HCT116 (cell line): ENCODE measurements around the gene TUBD1. TPM values are rescaled to one million over a fixed set of nuclear protein-coding genes. Genes with fewer than 3 reads are reported as not detected.

Experiments
- ATAC-seq: fragments of 200-7000 bp; cut with Tn5 transposase; 2 replicates; pipeline ENCODE4 v1.9.1; 2020; ENCODE audit warnings: mild to moderate bottlenecking, moderate library complexity
- BruUV-seq: library from RNA; stranded (reverse); fragments of 400-500 nt; replicated peaks from 2 replicates; lab custom pipeline; 2021; lab: Mats Ljungman, UMichigan
- CTCF ChIA-PET: fragments of 300-600 bp; sonication (Branson Sonifier 250); formaldehyde crosslinking; loops from one replicate; lab custom pipeline; 2021; ENCODE audit warnings: antibody characterized with exemption; lab: Charles Lee
- POLR2A ChIA-PET: fragments of 300-600, 350-600 bp; sonication (Branson Sonifier 250); formaldehyde crosslinking; loops from one replicate; lab custom pipeline; 2021; ENCODE audit warnings: antibody characterized with exemption; lab: Charles Lee
- RAD21 ChIA-PET, 2 experiments: fragments of 300-600 bp; sonication (Branson Sonifier 250); formaldehyde crosslinking; loops; one replicate each; lab custom pipeline; 2023; ENCODE audit warnings: low total read pairs in 2 of 2; ENCODE audit not compliant: uncharacterized antibody in 2 of 2, unreplicated experiment in 2 of 2, low non-redundant PET in 1 of 2; lab: Charles Lee
- DNase-seq: peaks from one replicate; pipeline ENCODE4 v3.0.0-alpha.2; 2010; ENCODE audit warnings: low read depth, low spot score
- H2AFZ ChIP-seq: fragments of 200-600 bp; shearing (Covaris generic), sonication (generic); 2 replicates; pipeline ENCODE4 v1.6.1; 2017; ENCODE audit warnings: low read depth, mixed run types, mixed read lengths, antibody characterized with exemption, low read length; ENCODE audit not compliant: poor library complexity, severe bottlenecking
- H3K27ac ChIP-seq: 2 replicates; pipeline ENCODE4 v1.5.1; 2012; ENCODE audit warnings: low read depth, low read length
- H3K27me3 ChIP-seq: fragments of 200-600 bp; sonication (generic); 2 replicates; pipeline ENCODE4 v1.6.1; 2016; ENCODE audit warnings: mixed run types, low read length, mixed read lengths; ENCODE audit not compliant: insufficient read depth
- H3K36me3 ChIP-seq, 2 experiments: fragments of 200-500 bp in 1 of 2; fragments of 200-600 bp in 1 of 2; sonication (Bioruptor generic) in 1 of 2; sonication (generic) in 1 of 2; 2 replicates each; pipeline versions ENCODE4 v1.5.1 to v1.6.1; 2014 to 2016; ENCODE audit warnings: low read length in 2 of 2, inconsistent platforms in 1 of 2, mixed read lengths in 1 of 2, mixed run types in 1 of 2; ENCODE audit not compliant: insufficient read depth in 2 of 2, control insufficient read depth in 1 of 2
- H3K4me1 ChIP-seq, 2 experiments: fragments of 200-600 bp in 1 of 2; sonication (generic) in 1 of 2; 2 replicates each; pipeline versions ENCODE4 v1.5.1 to v1.6.1; 2012 to 2017; ENCODE audit warnings: low read length in 2 of 2, inconsistent platforms in 1 of 2, mild to moderate bottlenecking in 1 of 2, mixed read lengths in 1 of 2, mixed run types in 1 of 2, moderate library complexity in 1 of 2; ENCODE audit not compliant: insufficient read depth in 2 of 2, control insufficient read depth in 1 of 2
- H3K4me2 ChIP-seq: fragments of 200-600 bp; sonication (generic); 2 replicates; pipeline ENCODE4 v1.6.1; 2017; ENCODE audit warnings: mixed run types, low read length, mixed read lengths
- H3K4me3 ChIP-seq, 2 experiments: fragments of 200-600 bp in 1 of 2; sonication (generic) in 1 of 2; replicated peaks in 1 of 2; 2 replicates each; pipeline ENCODE4 v1.5.1; 2011 to 2016; ENCODE audit warnings: low read length in 2 of 2, control low read depth in 1 of 2, low read depth in 1 of 2, mild to moderate bottlenecking in 1 of 2, mixed read lengths in 1 of 2, mixed run types in 1 of 2
- H3K79me2 ChIP-seq: fragments of 200-600 bp; sonication (generic); 2 replicates; pipeline ENCODE4 v1.6.1; 2017; ENCODE audit warnings: mild to moderate bottlenecking, mixed run types, low read length, moderate library complexity, mixed read lengths; ENCODE audit not compliant: insufficient read depth
- H3K9ac ChIP-seq: fragments of 200-600 bp; sonication (generic); 2 replicates; pipeline ENCODE4 v1.6.1; 2016; ENCODE audit warnings: low read length, mixed read lengths
- H3K9me2 ChIP-seq: fragments of 200-600 bp; sonication (generic), shearing (Covaris generic); 2 replicates; pipeline ENCODE4 v1.6.1; 2017; ENCODE audit warnings: mixed run types, mild to moderate bottlenecking, moderate library complexity; ENCODE audit not compliant: insufficient read depth
- H3K9me3 ChIP-seq, 2 experiments: fragments of 200-500 bp in 1 of 2; fragments of 200-600 bp in 1 of 2; sonication (Bioruptor generic) in 1 of 2; sonication (generic) in 1 of 2; 2 replicates each; pipeline ENCODE4 v1.6.1; 2014 to 2017; ENCODE audit warnings: low read length in 2 of 2, mixed read lengths in 2 of 2, inconsistent platforms in 1 of 2, low read depth in 1 of 2, mild to moderate bottlenecking in 1 of 2, mixed run types in 1 of 2, moderate library complexity in 1 of 2; ENCODE audit not compliant: control insufficient read depth in 1 of 2, insufficient read depth in 1 of 2
- H4K20me1 ChIP-seq: fragments of 200-600 bp; sonication (generic), shearing (Covaris generic); 2 replicates; pipeline ENCODE4 v1.6.1; 2017; ENCODE audit warnings: mixed run types, mild to moderate bottlenecking, moderate library complexity; ENCODE audit not compliant: insufficient read depth
- CBX3 ChIP-seq: IDR thresholded peaks from 2 replicates; pipeline ENCODE4 v1.6.1; 2012; ENCODE audit warnings: low read depth
- CEBPB ChIP-seq: IDR thresholded peaks from 2 replicates; pipeline ENCODE4 v1.6.1; 2012; ENCODE audit warnings: low read depth
- CTCF ChIP-seq, 3 experiments: fragments of 200-600 bp in 1 of 3; sonication (generic) in 1 of 3; IDR thresholded peaks in 2 of 3; conservative IDR thresholded peaks in 1 of 3; 2 replicates each; pipeline ENCODE4 v1.5.1; 2012 to 2017; ENCODE audit warnings: low read depth in 2 of 3, low read length in 2 of 3, antibody characterized with exemption in 1 of 3, borderline replicate concordance in 1 of 3, control low read depth in 1 of 3, mild to moderate bottlenecking in 1 of 3, mixed read lengths in 1 of 3, mixed run types in 1 of 3, moderate library complexity in 1 of 3; ENCODE audit not compliant: insufficient read depth in 1 of 3
- EGR1 ChIP-seq: IDR thresholded peaks from 2 replicates; pipeline ENCODE4 v1.6.1; 2012; ENCODE audit warnings: low read depth
- ELF1 ChIP-seq: IDR thresholded peaks from 2 replicates; pipeline ENCODE4 v1.6.1; 2012; ENCODE audit warnings: low read depth, borderline replicate concordance
- EZH2 ChIP-seq: fragments of 200-600 bp; sonication (generic); IDR thresholded peaks from 2 replicates; pipeline ENCODE4 v1.6.1; 2017; ENCODE audit warnings: antibody characterized with exemption, mixed run types
- JUND ChIP-seq: IDR thresholded peaks from 2 replicates; pipeline ENCODE4 v1.6.1; 2012
- MAX ChIP-seq: IDR thresholded peaks from 2 replicates; pipeline ENCODE4 v1.6.1; 2012
- POLR2A ChIP-seq: IDR thresholded peaks from 2 replicates; pipeline ENCODE4 v1.7.0; 2011; ENCODE audit warnings: borderline replicate concordance; ENCODE audit not compliant: insufficient read depth, insufficient read length; ENCODE audit errors: extremely low read depth
- POLR2AphosphoS5 ChIP-seq: IDR thresholded peaks from 2 replicates; pipeline ENCODE4 v1.6.1; 2011; ENCODE audit warnings: mild to moderate bottlenecking, low read depth, low read length, moderate library complexity
- RAD21 ChIP-seq: IDR thresholded peaks from 2 replicates; pipeline ENCODE4 v1.6.1; 2012; ENCODE audit warnings: low read depth, mild to moderate bottlenecking
- REST ChIP-seq: IDR thresholded peaks from 2 replicates; pipeline ENCODE4 v1.6.1; 2012; ENCODE audit warnings: low read depth
- SP1 ChIP-seq: IDR thresholded peaks from 2 replicates; pipeline ENCODE4 v1.6.1; 2012; ENCODE audit warnings: low read depth
- SRF ChIP-seq: IDR thresholded peaks from 2 replicates; pipeline ENCODE4 v1.6.1; 2012; ENCODE audit warnings: low read depth
- TCF7L2 ChIP-seq: IDR thresholded peaks from 2 replicates; pipeline ENCODE4 v1.7.0; 2011; ENCODE audit warnings: borderline replicate concordance, inconsistent platforms; ENCODE audit not compliant: insufficient read depth, insufficient read length; ENCODE audit errors: extremely low read depth
- YY1 ChIP-seq: IDR thresholded peaks from 2 replicates; pipeline ENCODE4 v1.6.1; 2011; ENCODE audit warnings: low read length, low read depth, moderate library complexity, mild to moderate bottlenecking; ENCODE audit not compliant: insufficient replicate concordance; ENCODE audit errors: extremely low read depth
- ZBTB33 ChIP-seq: IDR thresholded peaks from 2 replicates; pipeline ENCODE4 v1.6.1; 2011; ENCODE audit warnings: mild to moderate bottlenecking, low read length, moderate library complexity; ENCODE audit not compliant: insufficient replicate concordance; ENCODE audit errors: extremely low read depth
- ZFX ChIP-seq: fragments of 450-650 bp; IDR thresholded peaks from 2 replicates; pipeline ENCODE4 v1.6.1; 2017
- ZNF274 ChIP-seq: fragments of 200-500 bp; sonication (Bioruptor generic); IDR thresholded peaks from 2 replicates; pipeline ENCODE4 v1.6.1; 2014; ENCODE audit warnings: mild to moderate bottlenecking, low read depth, low read length, inconsistent platforms
- intact Hi-C: fragments of 100-400 bp; cut with micrococcal nuclease; formaldehyde crosslinking; loops from 2 replicates; pipeline ENCODE4 v1.10.0; 2022
- total RNA-seq: library from RNA; stranded (reverse); gene quantifications from one replicate; pipeline ENCODE4 v1.2.1, GENCODE V29; 2021; ENCODE audit not compliant: unreplicated experiment

TUBD1 gene
- total RNA-seq, 1 experiment from 2014 or later = 13.0 TPM

- Histone ChIP-seq H3K79me2 (no peaks in the 10 kb centered on the region), H3K4me1 (no peaks in the 10 kb centered on the region), H2AFZ (no peak overlapping the region), H3K9me2 (no peaks in the 10 kb centered on the region), H3K27me3 (no peaks in the 10 kb centered on the region), H3K27ac (no peak overlapping the region), H3K4me3 (no peak overlapping the region), H3K9me3 (no peaks in the 10 kb centered on the region), H4K20me1 (no peaks in the 10 kb centered on the region), H3K9ac (no peak overlapping the region), H3K36me3 (peaks cover 13 to 26% of the 10 kb centered on the region in 2 experiments; a peak in 3 of 4 replicates), H3K4me2 (no peak overlapping the region)
- DNase-seq = no peak
- ChIA-PET RAD21 (no interaction called here), POLR2A (interaction anchor here (1.4 kb wide), 1 partner anchor 11 kb away, joined by 4 read pairs; no protein-coding TSS in a partner anchor), CTCF (no interaction called here)
- TF ChIP-seq YY1 = no peak
- no peak for TF ChIP-seq TCF7L2
- TF ChIP-seq REST = no peak
- TF ChIP-seq SP1 = no peak
- TF ChIP-seq CBX3 = no peak
- TF ChIP-seq RAD21 = no peak
- TF ChIP-seq MAX = no peak
- no peak for TF ChIP-seq ZBTB33
- no peak for TF ChIP-seq POLR2AphosphoS5
- TF ChIP-seq JUND = no peak
- no peak for TF ChIP-seq POLR2A
- no peak for TF ChIP-seq CEBPB
- TF ChIP-seq ELF1 = no peak
- TF ChIP-seq EZH2 = no peak
- TF ChIP-seq EGR1 = no peak
- no peak for TF ChIP-seq ZFX
- TF ChIP-seq CTCF (IDR thresholded peaks at IDR 0.05 in 2 of 3, conservative IDR thresholded peaks at IDR 0.05 in 1 of 3; ENCODE audit: borderline replicate concordance in 1 of 3, insufficient read depth in 1 of 3, low read depth in 2 of 3, low read length in 2 of 3) = no peak
- TF ChIP-seq ZNF274 = no peak
- TF ChIP-seq SRF = no peak
- BruUV-seq = no TSS peak
- intact Hi-C loops = no loop called here
- ATAC-seq = no peak
These were observed 16.6 kb downstream of the TUBD1 start for GRCh38 chr17:59876107-59876506.
